Adrenal gland (tissue), 12 donors: ENCODE data around the gene MAD1L1. TPM values are rescaled to one million over a fixed set of nuclear protein-coding genes. Genes with fewer than 3 reads are reported as not detected.

Source experiments
- DNase-seq, 7 donors: peaks; one replicate each; pipeline ENCODE4 v3.0.0-alpha.2; 2019 to 2020
- H3K27ac ChIP-seq, 5 donors: fragments of 200-600 bp; sonication (generic) in 4 of 5; 1 replicate in 3 of 5; 2 replicates in 2 of 5; pipeline versions ENCODE4 v1.5.1 to v1.8.0; 2016 to 2020; ENCODE audit warnings: mild to moderate bottlenecking in 1 of 5
- H3K27me3 ChIP-seq: fragments of 200-600 bp; 2 replicates; pipeline ENCODE4 v1.8.0; 2021
- H3K36me3 ChIP-seq, 2 donors: fragments of 200-600 bp; replicated peaks in 1 of 2; 1 replicate in 1 of 2; 2 replicates in 1 of 2; pipeline versions ENCODE4 v1.5.1 to v1.8.0; 2018 to 2022
- H3K4me1 ChIP-seq, 2 donors: fragments of 200-600 bp; replicated peaks in 1 of 2; 1 replicate in 1 of 2; 2 replicates in 1 of 2; pipeline versions ENCODE4 v1.5.1 to v1.8.0; 2018 to 2021
- H3K4me3 ChIP-seq, 4 donors: fragments of 200-600 bp; sonication (generic) in 3 of 4; one replicate each; pipeline ENCODE4 v1.5.1; 2016 to 2018
- H3K9me3 ChIP-seq, 3 donors: fragments of 200-600 bp; sonication (generic) in 1 of 3; replicated peaks in 1 of 3; 1 replicate in 2 of 3; 2 replicates in 1 of 3; pipeline versions ENCODE4 v1.5.1 to v1.8.0; 2016 to 2021
- POLR2A ChIP-seq, 2 donors: fragments of 450-650 bp; IDR thresholded peaks; one replicate each; pipeline ENCODE4 v1.6.1; 2017; ENCODE audit warnings: antibody characterized with exemption in 2 of 2, mild to moderate bottlenecking in 2 of 2, moderate library complexity in 1 of 2
- WGBS, 4 donors: extraction: QIAGEN DNeasy Blood & Tissue Kit in 2 of 4; methylation state at CpG; one replicate each; pipeline versions ENCODE4 v1.1.5 to v1.1.7; 2013 to 2017; 5-methylcytosine and 5-hydroxymethylcytosine counted together
- intact Hi-C, 2 donors: fragments of 100-400 bp; cut with DNase I; formaldehyde crosslinking; loops; one replicate each; pipeline versions ENCODE4 v1.14.1 to v1.15.0; 2022 to 2023
- polyA plus RNA-seq, 3 donors: library from polyadenylated mRNA; stranded (reverse); fragments of 200-250 nt in 2 of 3; fragments of 350-450 nt in 1 of 3; fragmentation: Illumina TruSeq in 1 of 3; extraction: RNeasy Lipid Tissue Mini Kit (QIAGEN cat#74804) in 1 of 3; gene quantifications; one replicate each; pipeline ENCODE4 v1.2.3, GENCODE V29; 2013 to 2014
- total RNA-seq, 9 donors: library from RNA; depleted of rRNA in 4 of 9; stranded (reverse); fragments of >200 nt in 4 of 9; fragments of 120-200 nt in 1 of 9; fragmentation: NEBNext Ultra II Directional in 1 of 9; extraction: Animal tissue kit (Norgen Biotek cat#: 25700) in 1 of 9; gene quantifications; one replicate each; pipeline versions ENCODE4 v1.1.0 to v1.2.4, GENCODE V29; 2013 to 2023
- TF ChIP-seq, protein P1 (sequence below), 6 experiments: fragments of 450-650 bp in 4 of 6; fragments of 200-600 bp in 2 of 6; sonication (generic) in 1 of 6; IDR thresholded peaks; 1 replicate in 5 of 6; 2 replicates in 1 of 6; pipeline versions ENCODE4 v1.5.1 to v1.8.0; 2016 to 2021; ENCODE audit warnings: antibody characterized with exemption in 6 of 6, mild to moderate bottlenecking in 2 of 6, moderate library complexity in 1 of 6
- donor health status: healthy with polysubstance abuse.
- donor health status: Bipolar disorder and iron deficiency.
- donor health status: DM: yes; HTN: yes; CAD: no.
- donor health status: DM: no; HTN: no; CAD: no.
- donor health status: DM: no; HTN: no; CAD: no.
- donor health status: DM: yes; HTN: yes; CAD: no.

The MAD1L1 gene
- total and polyA plus RNA-seq, 12 donors, result 6.7 to 87.7 (median 28.9) TPM

DNA sequence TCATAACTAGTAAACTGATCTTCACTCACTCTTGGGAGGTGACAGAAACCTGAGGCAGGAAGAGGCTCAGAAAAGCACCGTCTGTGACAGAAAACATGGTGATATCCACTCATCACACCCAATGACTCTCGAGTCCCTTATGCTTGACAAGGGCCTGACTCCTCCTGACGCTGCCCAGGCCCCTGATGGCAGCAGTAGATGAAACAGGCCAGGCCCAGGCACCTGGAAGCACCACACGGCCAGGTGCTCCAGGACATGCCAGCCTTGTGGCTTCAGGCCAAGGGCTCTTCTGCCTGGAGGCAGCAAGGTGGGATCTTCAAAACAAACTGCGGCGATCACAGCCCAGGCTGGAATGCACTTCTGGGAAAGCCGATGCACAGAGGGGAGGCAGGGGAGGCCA is 89.3 kb downstream of the MAD1L1 start:
- 88 to 100% (median 97%) methylated on average over 3 to 7 of the region's 7 CpGs for WGBS, 4 donors
- no peaks in the 10 kb centered on the region for H3K9me3 ChIP-seq
- DNase-seq, result no peak
- no peak overlapping the region for H3K27ac ChIP-seq
- no peaks in the 10 kb centered on the region for H3K36me3 ChIP-seq
- H3K27me3 ChIP-seq, result no peaks in the 10 kb centered on the region
- no peaks in the 10 kb centered on the region for H3K4me1 ChIP-seq
- intact Hi-C loops, result no loop called here
- H3K4me3 ChIP-seq, result no peak overlapping the region
- TF ChIP-seq POLR2A (IDR thresholded peaks at IDR 0.05), result no peak
- TF ChIP-seq, protein P1, sequence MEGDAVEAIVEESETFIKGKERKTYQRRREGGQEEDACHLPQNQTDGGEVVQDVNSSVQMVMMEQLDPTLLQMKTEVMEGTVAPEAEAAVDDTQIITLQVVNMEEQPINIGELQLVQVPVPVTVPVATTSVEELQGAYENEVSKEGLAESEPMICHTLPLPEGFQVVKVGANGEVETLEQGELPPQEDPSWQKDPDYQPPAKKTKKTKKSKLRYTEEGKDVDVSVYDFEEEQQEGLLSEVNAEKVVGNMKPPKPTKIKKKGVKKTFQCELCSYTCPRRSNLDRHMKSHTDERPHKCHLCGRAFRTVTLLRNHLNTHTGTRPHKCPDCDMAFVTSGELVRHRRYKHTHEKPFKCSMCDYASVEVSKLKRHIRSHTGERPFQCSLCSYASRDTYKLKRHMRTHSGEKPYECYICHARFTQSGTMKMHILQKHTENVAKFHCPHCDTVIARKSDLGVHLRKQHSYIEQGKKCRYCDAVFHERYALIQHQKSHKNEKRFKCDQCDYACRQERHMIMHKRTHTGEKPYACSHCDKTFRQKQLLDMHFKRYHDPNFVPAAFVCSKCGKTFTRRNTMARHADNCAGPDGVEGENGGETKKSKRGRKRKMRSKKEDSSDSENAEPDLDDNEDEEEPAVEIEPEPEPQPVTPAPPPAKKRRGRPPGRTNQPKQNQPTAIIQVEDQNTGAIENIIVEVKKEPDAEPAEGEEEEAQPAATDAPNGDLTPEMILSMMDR (IDR thresholded peaks at IDR 0.05), result no peak

DNA sequence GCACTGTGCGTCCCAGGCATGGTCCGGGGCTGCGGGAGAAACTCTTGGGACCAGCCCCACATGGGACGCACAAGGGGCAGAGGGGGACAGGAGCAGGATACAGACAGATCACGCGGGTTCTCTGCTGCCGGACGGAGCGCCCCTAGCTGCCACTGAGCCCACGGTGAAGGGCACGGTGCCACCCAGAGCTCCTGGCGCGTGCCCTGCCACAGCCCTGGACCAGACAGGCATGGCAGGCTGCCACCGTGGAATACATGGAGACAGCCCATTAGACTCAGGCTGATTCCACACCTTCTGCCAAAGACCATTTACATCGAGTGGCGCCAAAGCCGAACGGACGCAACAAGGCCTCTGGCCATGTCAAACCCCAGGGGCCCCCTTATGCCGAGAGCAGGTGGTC is 90.4 kb downstream of the MAD1L1 start:
- Histone ChIP-seq H3K4me3 (no peak overlapping the region), H3K27me3 (no peaks in the 10 kb centered on the region), H3K9me3 (no peaks in the 10 kb centered on the region), H3K36me3 (no peaks in the 10 kb centered on the region), H3K27ac (no peak overlapping the region), H3K4me1 (no peaks in the 10 kb centered on the region)
- no peak for DNase-seq
- intact Hi-C loops, result no loop called here
- WGBS, 4 donors, result 92 to 99% (median 96%) methylated on average over 9 to 20 of the region's 20 CpGs
- TF ChIP-seq, protein P1 (IDR thresholded peaks at IDR 0.05), result no peak
- no peak for TF ChIP-seq POLR2A (IDR thresholded peaks at IDR 0.05)

DNA sequence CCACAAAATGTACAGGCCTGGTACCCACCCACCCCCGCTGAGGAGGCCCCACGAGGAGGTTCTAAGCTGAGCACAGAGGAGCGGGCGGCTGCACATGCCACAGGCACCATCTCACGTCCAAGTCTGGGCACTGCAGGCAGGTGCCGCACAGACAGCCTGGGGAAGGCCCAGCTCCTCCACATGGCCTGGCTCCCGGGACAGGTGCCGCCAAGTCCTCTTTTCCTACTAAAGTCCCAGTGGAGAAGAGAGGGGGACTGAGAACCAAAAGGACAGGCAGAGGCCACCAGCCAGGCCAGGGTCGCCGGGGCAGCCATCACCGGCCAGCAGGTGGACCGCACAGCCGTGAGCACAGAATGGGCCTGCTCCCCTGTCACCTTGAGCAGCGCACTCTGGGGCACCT is 91.1 kb downstream of the MAD1L1 start:
- no peaks in the 10 kb centered on the region for H3K36me3 ChIP-seq
- no peaks in the 10 kb centered on the region for H3K9me3 ChIP-seq
- H3K4me3 ChIP-seq, result no peak overlapping the region
- no peaks in the 10 kb centered on the region for H3K4me1 ChIP-seq
- intact Hi-C loops, result no loop called here
- DNase-seq, result no peak
- WGBS, 4 donors, result 85 to 97% (median 92%) methylated on average over 4 to 14 of the region's 14 CpGs
- TF ChIP-seq, protein P1 (IDR thresholded peaks at IDR 0.05), result no peak
- no peak for TF ChIP-seq POLR2A (IDR thresholded peaks at IDR 0.05)
- no peak overlapping the region for H3K27ac ChIP-seq
- no peaks in the 10 kb centered on the region for H3K27me3 ChIP-seq

DNA sequence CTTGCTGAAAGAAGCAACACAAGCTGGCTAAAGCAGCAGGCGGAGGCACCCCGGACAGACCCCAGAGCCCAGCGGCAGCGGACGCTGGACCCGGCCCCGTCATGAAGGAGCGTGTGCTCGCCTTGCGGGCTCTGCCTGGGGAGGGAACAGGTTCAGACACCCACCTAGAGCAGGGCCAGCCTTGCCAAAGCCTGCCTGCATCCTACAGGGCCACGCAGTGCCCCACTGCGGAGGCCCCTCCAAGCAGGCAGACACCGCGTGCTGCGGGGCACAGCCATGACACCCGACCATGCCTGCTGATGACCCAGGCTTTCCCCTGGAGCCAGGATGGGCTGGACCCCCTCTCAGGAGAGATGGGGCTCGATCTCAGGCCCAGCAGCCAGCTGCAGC is 91.7 kb downstream of the MAD1L1 start:
- Histone ChIP-seq H3K27me3 (no peaks in the 10 kb centered on the region), H3K36me3 (no peaks in the 10 kb centered on the region), H3K4me1 (no peaks in the 10 kb centered on the region), H3K4me3 (no peak overlapping the region), H3K9me3 (no peaks in the 10 kb centered on the region), H3K27ac (no peak overlapping the region)
- WGBS, 4 donors, result 85 to 96% (median 94%) methylated on average over 10 to 17 of the region's 17 CpGs
- intact Hi-C loops, result no loop called here
- DNase-seq, result no peak
- TF ChIP-seq, protein P1 (IDR thresholded peaks at IDR 0.05), result no peak
- no peak for TF ChIP-seq POLR2A (IDR thresholded peaks at IDR 0.05)
